Omental fat pad (tissue), 4 donors: ENCODE results near the gene AGAP1. TPM values are rescaled to one million over a fixed set of nuclear protein-coding genes. Genes with fewer than 3 reads are reported as not detected.
"Not testable (repeated sequence)": the region's sequence is repeated elsewhere in the genome, so short reads cannot be mapped to it uniquely, and the experiment has no call there.

Experiments used
- ATAC-seq: fragments of 150-250 bp; one replicate; pipeline ENCODE4 v1.9.1; 2016; ENCODE audit warnings: mild to moderate bottlenecking, moderate library complexity; ENCODE audit not compliant: low FRiP score
- DNase-seq: peaks from one replicate; pipeline ENCODE4 v3.0.0-alpha.2; 2019; ENCODE audit warnings: low spot score
- CTCF ChIP-seq, 3 donors: fragments of 450-650 bp; IDR thresholded peaks; one replicate each; pipeline ENCODE4 v1.5.1; 2016 to 2017; ENCODE audit warnings: antibody characterized with exemption in 3 of 3, mild to moderate bottlenecking in 3 of 3, moderate library complexity in 2 of 3
- total RNA-seq, 4 donors: library from RNA; depleted of rRNA; stranded (reverse); fragments of >200 nt; gene quantifications; one replicate each; pipeline ENCODE4 v1.1.0, GENCODE V29; 2016

AGAP1 gene
- total RNA-seq, 4 donors from 2014 or later, result 15.5 to 24.3 (median 16.2) TPM

- TF ChIP-seq CTCF (IDR thresholded peaks at IDR 0.05), result no peak
- DNase-seq (no peak), ATAC-seq (no peak)
Measured at GRCh38 chr2:235939471-235939870, 445.6 kb downstream of the AGAP1 start.

DNA sequence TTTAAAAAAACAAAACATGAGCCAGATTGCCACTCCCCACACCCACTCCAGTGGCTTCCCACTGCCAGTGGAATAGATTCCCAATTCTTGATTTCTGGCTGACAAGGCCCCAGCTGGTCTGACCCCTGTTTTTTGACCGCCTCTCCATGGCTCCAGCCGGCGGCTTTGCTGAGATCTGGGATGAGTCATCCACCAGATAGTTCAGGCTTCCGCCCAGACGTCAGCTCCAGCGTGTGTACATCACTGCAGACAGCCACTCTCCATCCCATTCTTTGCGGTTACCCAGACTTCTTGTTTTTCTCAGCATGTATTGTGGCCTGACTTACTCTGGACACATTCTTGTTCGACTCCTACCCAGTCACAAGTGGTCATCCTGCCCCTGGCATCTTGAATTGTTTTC, 446.5 kb downstream of the AGAP1 start:
- DNase-seq (no peak), ATAC-seq (peak; percentile 82)
- TF ChIP-seq CTCF (IDR thresholded peaks at IDR 0.05), result no peak

- ATAC-seq, result no peak
- no peak for TF ChIP-seq CTCF (IDR thresholded peaks at IDR 0.05)
- no peak for DNase-seq
Measured at GRCh38 chr2:235944591-235944990, 450.7 kb downstream of the AGAP1 start.

DNA sequence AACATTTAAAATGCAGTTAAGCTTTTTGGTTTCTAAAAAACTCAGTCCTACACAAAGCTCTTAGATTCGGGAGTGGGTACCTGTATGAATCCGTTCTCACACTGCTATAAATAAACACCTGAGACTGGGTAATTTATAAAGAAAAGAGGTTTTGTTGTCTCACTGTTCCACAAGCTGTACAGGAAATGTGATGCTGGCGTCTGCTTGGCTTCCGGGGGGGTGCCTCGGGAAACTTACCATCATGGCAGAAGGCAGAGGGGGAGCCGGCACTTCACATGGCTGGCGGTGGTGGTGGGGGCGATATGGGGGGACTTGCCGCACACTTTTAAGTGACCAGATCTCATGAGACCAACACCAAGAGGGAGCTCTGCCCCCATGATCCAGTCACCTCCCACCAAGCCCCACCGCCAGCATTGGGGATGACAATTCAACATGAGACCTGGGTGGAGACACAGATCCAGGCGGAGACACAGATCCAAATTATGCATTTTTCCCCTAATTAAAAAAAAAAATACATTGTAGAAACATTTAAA, 451.8 kb downstream of the AGAP1 start:
- ATAC-seq (no peak), DNase-seq (no peak)
- TF ChIP-seq CTCF (IDR thresholded peaks at IDR 0.05), result no peak

- ATAC-seq (no peak), DNase-seq (no peak)
- TF ChIP-seq CTCF (IDR thresholded peaks at IDR 0.05), result no peak
Measured at GRCh38 chr2:235946590-235946989, 452.7 kb downstream of the AGAP1 start.

DNA sequence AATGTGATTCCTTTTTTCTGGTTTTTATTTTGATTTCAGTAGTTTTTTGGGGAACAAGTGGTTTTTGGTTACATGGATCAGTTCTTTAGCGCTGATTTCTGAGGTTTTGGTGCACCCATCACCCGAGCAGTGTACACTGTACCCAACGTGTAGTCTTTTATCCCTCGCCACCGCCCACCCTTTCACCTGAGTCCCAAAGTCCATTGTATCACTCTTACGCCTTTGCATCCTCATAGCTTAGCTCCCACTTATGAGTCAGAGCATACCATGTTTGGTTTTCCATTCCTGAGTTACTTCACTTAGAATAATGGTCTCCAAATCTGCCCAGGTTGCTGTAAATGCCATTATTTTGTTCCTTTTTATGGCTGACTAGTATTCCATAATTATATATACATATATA, 453.2 kb downstream of the AGAP1 start:
- DNase-seq, ATAC-seq: not testable (repeated sequence)

DNA sequence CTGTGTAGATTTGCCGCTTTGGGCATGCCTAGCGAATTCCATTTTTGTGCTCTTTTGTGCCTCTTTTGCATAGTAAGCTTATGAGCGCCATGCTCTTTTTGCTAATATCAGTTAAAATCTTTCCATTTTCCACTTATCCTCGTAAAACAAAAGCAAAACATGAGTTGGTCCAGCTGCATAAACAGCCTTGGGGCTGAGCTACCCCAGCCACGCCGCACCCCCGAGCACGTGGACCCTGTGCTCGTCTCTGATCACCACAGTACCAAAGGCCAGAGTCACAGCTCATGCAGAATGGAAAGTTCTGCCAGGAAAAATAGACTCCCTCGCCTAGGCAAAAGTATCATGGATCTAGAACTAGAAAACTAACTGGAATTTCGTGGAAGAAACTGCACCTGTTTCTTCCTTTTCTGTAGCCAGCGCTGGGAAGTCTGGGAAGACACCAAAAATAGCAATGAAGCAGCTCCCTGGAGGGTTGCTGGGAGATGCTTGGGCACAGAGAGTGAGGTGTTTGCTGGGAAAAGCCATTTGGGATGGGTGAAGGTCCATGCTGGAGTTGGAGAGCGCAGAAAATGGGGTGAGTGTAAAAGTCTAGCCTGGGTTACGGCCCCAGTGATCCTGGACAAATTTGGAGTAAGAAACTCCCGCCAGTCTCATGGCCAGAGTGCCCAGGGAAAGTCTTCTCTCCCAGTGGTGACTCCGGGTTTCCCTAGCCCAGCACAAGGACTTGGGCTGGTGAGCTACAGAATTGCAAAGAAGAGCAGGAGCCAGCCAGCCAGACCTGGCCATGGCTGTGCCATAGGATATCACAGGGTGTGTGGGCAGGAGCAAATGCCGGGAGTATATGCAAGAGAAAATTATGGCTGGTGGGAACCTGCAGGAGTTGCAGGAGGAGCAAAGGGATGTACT, 456.0 kb downstream of the AGAP1 start:
- no peak for TF ChIP-seq CTCF (IDR thresholded peaks at IDR 0.05)
- ATAC-seq (no peak), DNase-seq (no peak)
